COLO668 (cell line): ENCODE measurements around the gene DNAJB5.

Experiments
- DNase-seq: peaks from one replicate; lab custom pipeline; 2025; ENCODE audit not compliant: unreplicated experiment; lab: John Stamatoyannopoulos, UW

The DNAJB5 gene

GRCh38 chr9:34983209-34983608, 6.3 kb upstream of the DNAJB5 start:
- no peak for DNase-seq

- DNase-seq = no peak
These were observed 5.5 kb upstream of the DNAJB5 start for GRCh38 chr9:34984049-34984448.

- peak; percentile 58 for DNase-seq
These were observed 4.1 kb upstream of the DNAJB5 start for GRCh38 chr9:34985311-34985899.

GRCh38 chr9:34986540-34987047, 3.0 kb upstream of the DNAJB5 start:
- peak; percentile 35 for DNase-seq

- DNase-seq = peak; percentile 63
These were observed 2.2 kb upstream of the DNAJB5 start for GRCh38 chr9:34987160-34987901.

GRCh38 chr9:34988218-34989002, 1.1 kb upstream of the DNAJB5 start:
- DNase-seq = peak; percentile 31

GRCh38 chr9:34989946-34990635, 546 bp downstream of the DNAJB5 start:
- peak; percentile 43 for DNase-seq

GRCh38 chr9:34990908-34991606, 1.5 kb downstream of the DNAJB5 start:
- DNase-seq = no peak

- no peak for DNase-seq
These were observed 2.2 kb downstream of the DNAJB5 start for GRCh38 chr9:34991607-34992375.

GRCh38 chr9:34992376-34992951, 2.9 kb downstream of the DNAJB5 start:
- no peak for DNase-seq

GRCh38 chr9:34993502-34994259, 4.1 kb downstream of the DNAJB5 start:
- no peak for DNase-seq

- DNase-seq = peak; percentile 28
These were observed 4.8 kb downstream of the DNAJB5 start for GRCh38 chr9:34994260-34994899.

- no peak for DNase-seq
These were observed 5.5 kb downstream of the DNAJB5 start for GRCh38 chr9:34994900-34995669.

- no peak for DNase-seq
These were observed 6.1 kb downstream of the DNAJB5 start for GRCh38 chr9:34995670-34996060.

- DNase-seq = no peak
These were observed 6.8 kb downstream of the DNAJB5 start for GRCh38 chr9:34996181-34996904.

- no peak for DNase-seq
These were observed 7.3 kb downstream of the DNAJB5 start for GRCh38 chr9:34996905-34997279.

- DNase-seq = no peak
These were observed 7.8 kb downstream of the DNAJB5 start for GRCh38 chr9:34997379-34997781.
